H1 (cell line): ENCODE data around the gene GCGR. TPM values are rescaled to one million over a fixed set of nuclear protein-coding genes. Genes with fewer than 3 reads are reported as not detected.

Experiments used
- CTCF ChIA-PET: fragments of 300-600 bp; sonication (Branson Sonifier 250); formaldehyde crosslinking; loops from one replicate; lab custom pipeline; 2021; ENCODE audit not compliant: partially characterized antibody; lab: Charles Lee
- POLR2A ChIA-PET: fragments of 300-600 bp; sonication (Branson Sonifier 250); formaldehyde crosslinking; loops from one replicate; lab custom pipeline; 2021; ENCODE audit warnings: inconsistent platforms; ENCODE audit not compliant: partially characterized antibody; lab: Charles Lee
- DNase-seq, 2 experiments: peaks; one replicate each; pipeline versions ENCODE4 v3.0.0 to v3.0.0-alpha.2; 2010 to 2022; ENCODE audit warnings: low spot score in 2 of 2, low read depth in 1 of 2, mixed read lengths in 1 of 2
- FAIRE-seq: peaks from 2 replicates; lab custom pipeline; 2011; peaks lifted over from hg19 to GRCh38; lab: Jason Lieb, UNC
- H2AFZ ChIP-seq: 2 replicates; pipeline ENCODE4 v1.8.1; 2012; ENCODE audit warnings: low read length, inconsistent platforms
- H2AK5ac ChIP-seq: 2 replicates; pipeline ENCODE4 v1.6.1; 2013; ENCODE audit warnings: low read depth, low read length
- H2BK120ac ChIP-seq: replicated peaks from 2 replicates; pipeline ENCODE3; 2013; ENCODE audit warnings: low read depth, low read length, inconsistent platforms
- H2BK12ac ChIP-seq: 2 replicates; pipeline ENCODE4 v1.6.1; 2013; ENCODE audit warnings: low read depth, low read length
- H2BK15ac ChIP-seq: 2 replicates; pipeline ENCODE4 v1.6.1; 2013; ENCODE audit warnings: low read length
- H2BK20ac ChIP-seq: 2 replicates; pipeline ENCODE4 v1.6.1; 2013; ENCODE audit warnings: low read length
- H2BK5ac ChIP-seq: 2 replicates; pipeline ENCODE4 v1.6.1; 2013; ENCODE audit warnings: low read depth, low read length
- H3K14ac ChIP-seq: 2 replicates; pipeline ENCODE4 v1.6.1; 2013; ENCODE audit warnings: inconsistent platforms; ENCODE audit not compliant: insufficient read length
- H3K18ac ChIP-seq: 2 replicates; pipeline ENCODE4 v1.6.1; 2013; ENCODE audit warnings: low read length; ENCODE audit errors: extremely low read depth
- H3K23ac ChIP-seq: 2 replicates; pipeline ENCODE4 v1.6.1; 2013; ENCODE audit warnings: inconsistent platforms; ENCODE audit not compliant: insufficient read length
- H3K23me2 ChIP-seq: 2 replicates; pipeline ENCODE4 v1.6.1; 2013; ENCODE audit warnings: low read depth, low read length
- H3K27ac ChIP-seq: 2 replicates; pipeline ENCODE4 v1.6.1; 2011; ENCODE audit warnings: low read depth, low read length, inconsistent platforms
- H3K27me3 ChIP-seq, 4 experiments: replicated peaks in 1 of 4; 1 replicate in 1 of 4; 2 replicates in 3 of 4; pipeline versions ENCODE4 v1.6.1 to v1.8.1; 2011 to 2013; ENCODE audit warnings: low read length in 3 of 4, mild to moderate bottlenecking in 3 of 4, inconsistent platforms in 2 of 4, mixed read lengths in 2 of 4, moderate library complexity in 1 of 4; ENCODE audit not compliant: control insufficient read depth in 3 of 4, insufficient read depth in 3 of 4; ENCODE audit errors: extremely low read depth in 1 of 4
- H3K36me3 ChIP-seq, 4 experiments: 2 replicates each; pipeline versions ENCODE4 v1.6.1 to v1.8.1; 2011 to 2013; ENCODE audit warnings: mild to moderate bottlenecking in 4 of 4, low read length in 3 of 4, moderate library complexity in 2 of 4, control low read depth in 1 of 4, inconsistent platforms in 1 of 4; ENCODE audit not compliant: insufficient read depth in 4 of 4, control insufficient read depth in 2 of 4
- H3K4ac ChIP-seq: replicated peaks from 2 replicates; pipeline ENCODE3; 2013; ENCODE audit warnings: low read length, low read depth, mixed read lengths, inconsistent platforms; ENCODE audit not compliant: insufficient read length
- H3K4me1 ChIP-seq, 4 experiments: replicated peaks in 1 of 4; 1 replicate in 1 of 4; 2 replicates in 3 of 4; pipeline versions ENCODE4 v1.6.1 to v1.8.1; 2011 to 2013; ENCODE audit warnings: low read length in 3 of 4, inconsistent platforms in 2 of 4, mixed read lengths in 1 of 4; ENCODE audit not compliant: insufficient read depth in 4 of 4, control insufficient read depth in 3 of 4
- H3K4me2 ChIP-seq, 2 experiments: 2 replicates each; pipeline versions ENCODE4 v1.6.1 to v1.8.1; 2011 to 2013; ENCODE audit warnings: low read depth in 2 of 2, low read length in 2 of 2, control low read depth in 1 of 2, inconsistent platforms in 1 of 2, mild to moderate bottlenecking in 1 of 2; ENCODE audit not compliant: insufficient read depth in 1 of 2
- H3K4me3 ChIP-seq, 4 experiments: fragments of 200-600, 300-600 bp in 1 of 4; sonication (generic), shearing (Covaris generic), sonication (Bioruptor Twin) in 1 of 4; 2 replicates each; pipeline versions ENCODE4 v1.5.1 to v1.8.1; 2011 to 2016; ENCODE audit warnings: low read length in 4 of 4, low read depth in 3 of 4, control low read depth in 2 of 4, inconsistent platforms in 2 of 4, mild to moderate bottlenecking in 2 of 4, mixed read lengths in 1 of 4, moderate library complexity in 1 of 4; ENCODE audit not compliant: insufficient read depth in 2 of 4; ENCODE audit errors: extremely low read depth in 1 of 4
- H3K56ac ChIP-seq: replicated peaks from 2 replicates; pipeline ENCODE3; 2013; ENCODE audit warnings: low read depth, mild to moderate bottlenecking, mixed read lengths, low read length, inconsistent platforms; ENCODE audit not compliant: insufficient read length
- H3K79me1 ChIP-seq: 2 replicates; pipeline ENCODE4 v1.6.1; 2013; ENCODE audit warnings: low read depth, low read length, control low read depth
- H3K79me2 ChIP-seq, 2 experiments: 2 replicates each; pipeline versions ENCODE4 v1.6.1 to v1.8.1; 2012 to 2013; ENCODE audit warnings: low read length in 2 of 2, mild to moderate bottlenecking in 2 of 2, inconsistent platforms in 1 of 2; ENCODE audit not compliant: insufficient read depth in 2 of 2, control insufficient read depth in 1 of 2
- H3K9ac ChIP-seq, 4 experiments: replicated peaks in 1 of 4; 1 replicate in 1 of 4; 2 replicates in 3 of 4; pipeline versions ENCODE4 v1.6.1 to v1.8.1; 2011 to 2013; ENCODE audit warnings: low read depth in 3 of 4, low read length in 3 of 4, control low read depth in 2 of 4, mild to moderate bottlenecking in 2 of 4, moderate library complexity in 2 of 4, inconsistent platforms in 1 of 4; ENCODE audit errors: extremely low read depth in 1 of 4
- H3K9me3 ChIP-seq, 2 experiments: 2 replicates each; pipeline versions ENCODE4 v1.6.1 to v1.8.1; 2012 to 2013; ENCODE audit warnings: mild to moderate bottlenecking in 2 of 2, moderate library complexity in 2 of 2, control low read depth in 1 of 2, inconsistent platforms in 1 of 2, low read depth in 1 of 2, low read length in 1 of 2, mixed read lengths in 1 of 2; ENCODE audit not compliant: insufficient read depth in 2 of 2
- H4K20me1 ChIP-seq, 2 experiments: replicated peaks in 1 of 2; 2 replicates each; pipeline versions ENCODE3 to v1.8.1; 2011 to 2013; ENCODE audit warnings: inconsistent platforms in 2 of 2, low read length in 2 of 2, mild to moderate bottlenecking in 1 of 2; ENCODE audit not compliant: insufficient read depth in 2 of 2, control insufficient read depth in 1 of 2
- H4K5ac ChIP-seq: 2 replicates; pipeline ENCODE4 v1.6.1; 2013; ENCODE audit warnings: low read length, low read depth, mixed read lengths, inconsistent platforms; ENCODE audit not compliant: insufficient read length
- H4K8ac ChIP-seq: 2 replicates; pipeline ENCODE4 v1.8.0; 2013; ENCODE audit warnings: mild to moderate bottlenecking, moderate library complexity, low read length, inconsistent platforms; ENCODE audit not compliant: insufficient read depth; ENCODE audit errors: extremely low read depth
- H4K91ac ChIP-seq: replicated peaks from 2 replicates; pipeline ENCODE3; 2013; ENCODE audit warnings: low read length, mixed read lengths, inconsistent platforms; ENCODE audit not compliant: insufficient read length
- EGR1 ChIP-seq: IDR thresholded peaks from 2 replicates; pipeline ENCODE4 v1.6.1; 2011; ENCODE audit warnings: low read depth, low read length, borderline replicate concordance
- EP300 ChIP-seq, 2 experiments: IDR thresholded peaks; 1 replicate in 1 of 2; 2 replicates in 1 of 2; pipeline ENCODE4 v1.6.1; 2011 to 2012; ENCODE audit warnings: low read depth in 2 of 2, low read length in 2 of 2, mild to moderate bottlenecking in 2 of 2, borderline replicate concordance in 1 of 2, inconsistent platforms in 1 of 2, moderate library complexity in 1 of 2
- EZH2 ChIP-seq: fragments of 200-600 bp; sonication (generic); IDR thresholded peaks from 2 replicates; pipeline ENCODE4 v1.7.1; 2012; ENCODE audit warnings: low read depth, mild to moderate bottlenecking, moderate library complexity, low read length, inconsistent platforms; ENCODE audit not compliant: severe bottlenecking
- FOSL1 ChIP-seq: IDR thresholded peaks from 2 replicates; pipeline ENCODE4 v1.6.1; 2011; ENCODE audit warnings: mild to moderate bottlenecking, low read depth, low read length, moderate library complexity; ENCODE audit not compliant: insufficient read depth
- GTF2F1 ChIP-seq: IDR thresholded peaks from 2 replicates; pipeline ENCODE4 v1.6.1; 2012; ENCODE audit warnings: low read depth, low read length, improper control_type of control experiment, borderline replicate concordance
- JUN ChIP-seq: IDR thresholded peaks from 2 replicates; pipeline ENCODE4 v1.6.1; 2011; ENCODE audit warnings: low read depth, mild to moderate bottlenecking, improper control_type of control experiment, low read length
- NRF1 ChIP-seq: IDR thresholded peaks from 2 replicates; pipeline ENCODE4 v1.6.1; 2011; ENCODE audit warnings: mild to moderate bottlenecking, low read depth, low read length, improper control_type of control experiment
- RBBP5 ChIP-seq: IDR thresholded peaks from 2 replicates; pipeline ENCODE4 v1.7.1; 2012; ENCODE audit warnings: low read depth, mild to moderate bottlenecking, inconsistent platforms, low read length, moderate library complexity, borderline replicate concordance
- RXRA ChIP-seq: IDR thresholded peaks from 2 replicates; pipeline ENCODE4 v1.6.1; 2011; ENCODE audit warnings: low read depth, mild to moderate bottlenecking, low read length, moderate library complexity; ENCODE audit not compliant: insufficient read depth
- TAF1 ChIP-seq: IDR thresholded peaks from 2 replicates; pipeline ENCODE4 v1.6.1; 2011; ENCODE audit warnings: mild to moderate bottlenecking, low read depth, low read length
- WGBS, 2 experiments: shearing (Covaris generic) in 1 of 2; methylation state at CpG; one replicate each; pipeline versions ENCODE4 v1.1.6 to v1.1.7; 2013 to 2015; ENCODE audit warnings: low lambda C conversion rate in 2 of 2, mixed read lengths in 2 of 2, inconsistent platforms in 1 of 2, low coverage in 1 of 2, missing lambda C conversion rate in 1 of 2; ENCODE audit not compliant: insufficient replicate concordance in 2 of 2, insufficient coverage in 1 of 2, insufficient read length in 1 of 2; ENCODE audit errors: extremely low coverage in 1 of 2, missing lambda C conversion rate in 1 of 2; 5-methylcytosine and 5-hydroxymethylcytosine counted together
- polyA plus RNA-seq, 7 experiments: library from polyadenylated mRNA; depleted of rRNA in 3 of 7; stranded (reverse) in 5 of 7; unstranded in 2 of 7; fragments of >200 nt in 5 of 7; fragments of 200-250 nt in 2 of 7; gene quantifications; 1 replicate in 5 of 7; 2 replicates in 1 of 7; 4 replicates in 1 of 7; pipeline versions ENCODE4 v1.2.1 to v1.2.3, GENCODE V29; 2011 to 2013; ENCODE audit warnings: missing spikeins in 2 of 7, mixed read lengths in 2 of 7
- total RNA-seq: library from RNA; stranded (reverse); fragmentation: NEBNext Ultra II Directional; extraction: Animal tissue kit (Norgen Biotek cat#: 25700); gene quantifications from 2 replicates; pipeline ENCODE4 v1.2.1, GENCODE V29; 2021
- TF ChIP-seq, protein P1 (sequence below): IDR thresholded peaks from 2 replicates; pipeline ENCODE4 v1.6.1; 2011; ENCODE audit warnings: low read depth, mild to moderate bottlenecking, low read length; ENCODE audit not compliant: insufficient read depth
- TF ChIP-seq, protein P2 (sequence below): IDR thresholded peaks from 2 replicates; pipeline ENCODE4 v1.6.1; 2011; ENCODE audit warnings: low read length, improper control_type of control experiment

Gene GCGR
- total and polyA plus RNA-seq, 2 of the 8 experiments (the other 6 are each of a cell fraction or from before 2014, with no cell fraction given) = 0.44 to 0.56 TPM

DNA sequence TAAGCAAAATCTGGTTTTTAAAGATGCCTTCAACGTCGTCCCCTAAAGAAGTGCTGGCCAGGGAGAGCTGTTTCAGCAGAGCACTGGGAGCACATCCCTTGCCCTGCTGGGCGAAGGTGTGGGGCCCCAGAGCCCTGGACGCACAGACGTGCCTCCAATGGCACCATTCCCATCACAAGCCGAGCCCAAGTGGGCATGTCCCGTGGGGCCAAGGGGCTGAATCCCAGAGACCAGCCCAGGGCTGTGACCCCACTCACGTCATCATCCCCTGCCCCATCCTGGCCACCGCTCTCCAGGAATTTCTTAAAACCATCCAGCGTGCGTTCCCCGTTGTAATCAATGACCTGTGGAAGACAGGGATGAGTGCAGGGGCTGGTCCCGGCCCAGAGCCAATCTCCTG, 40.9 kb downstream of the GCGR start:
- Histone ChIP-seq H4K20me1 (peaks cover 2 to 13% of the 10 kb centered on the region in 2 experiments), H3K79me1 (no peaks in the 10 kb centered on the region), H3K36me3 (peaks cover 12 to 48% (median 34%) of the 10 kb centered on the region in 4 experiments), H4K8ac (no peak overlapping the region), H4K5ac (no peak overlapping the region), H2BK20ac (no peak overlapping the region), H4K91ac (no peak overlapping the region), H3K4ac (no peak overlapping the region), H3K9me3 (no peaks in the 10 kb centered on the region), H2BK5ac (no peak overlapping the region), H3K23me2 (no peaks in the 10 kb centered on the region), H2BK12ac (no peak overlapping the region), H2BK120ac (no peak overlapping the region), H3K4me2 (no peak overlapping the region), H2AK5ac (no peak overlapping the region), H3K14ac (no peak overlapping the region), H2AFZ (no peak overlapping the region), H3K4me3 (no peak overlapping the region), H3K23ac (no peak overlapping the region), H3K4me1 (peaks cover 0 to 3% (median 0%) of the 10 kb centered on the region in 4 experiments; a peak in 2 of 7 replicates), H3K27me3 (no peaks in the 10 kb centered on the region; a peak in 2 of 7 replicates), H3K56ac (no peak overlapping the region), H3K9ac (no peak overlapping the region), H3K79me2 (no peaks in the 10 kb centered on the region), H2BK15ac (no peak overlapping the region), H3K27ac (no peak overlapping the region), H3K18ac (no peak overlapping the region)
- CTCF ChIA-PET = interaction anchor here (0.9 to 1.9 kb wide), 4 partner anchors 19 to 76 kb away, joined by 3 to 6 read pairs (median 4); no protein-coding TSS in a partner anchor
- DNase-seq (no peak), FAIRE-seq (no peak)
- 92% methylated on average over 13 of the region's 13 CpGs; no CpG with 5 or more reads in 1 of the 2 experiments for WGBS, 2 experiments
- POLR2A ChIA-PET = interaction anchor here (0.6 to 5.7 kb wide), 4 partner anchors 8 to 174 kb away, joined by 3 to 37 read pairs (median 9); partner anchors contain the start of genes MCRIP1 and PPP1R27
- TF ChIP-seq NRF1 (no peak), JUN (no peak), GTF2F1 (no peak), RBBP5 (no peak), TAF1 (no peak), EP300 (IDR thresholded peaks at IDR 0.05; ENCODE audit: borderline replicate concordance in 1 of 2, low read depth in 2 of 2, low read length in 2 of 2) (no peak), EGR1 (no peak), FOSL1 (no peak), RXRA (no peak), EZH2 (no peak)
- TF ChIP-seq, protein P1, sequence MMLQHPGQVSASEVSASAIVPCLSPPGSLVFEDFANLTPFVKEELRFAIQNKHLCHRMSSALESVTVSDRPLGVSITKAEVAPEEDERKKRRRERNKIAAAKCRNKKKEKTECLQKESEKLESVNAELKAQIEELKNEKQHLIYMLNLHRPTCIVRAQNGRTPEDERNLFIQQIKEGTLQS = no peak
- TF ChIP-seq, protein P2, sequence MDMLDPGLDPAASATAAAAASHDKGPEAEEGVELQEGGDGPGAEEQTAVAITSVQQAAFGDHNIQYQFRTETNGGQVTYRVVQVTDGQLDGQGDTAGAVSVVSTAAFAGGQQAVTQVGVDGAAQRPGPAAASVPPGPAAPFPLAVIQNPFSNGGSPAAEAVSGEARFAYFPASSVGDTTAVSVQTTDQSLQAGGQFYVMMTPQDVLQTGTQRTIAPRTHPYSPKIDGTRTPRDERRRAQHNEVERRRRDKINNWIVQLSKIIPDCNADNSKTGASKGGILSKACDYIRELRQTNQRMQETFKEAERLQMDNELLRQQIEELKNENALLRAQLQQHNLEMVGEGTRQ = no peak
